Upper lobe of left lung (tissue), 6 donors: Measurements from ENCODE around the gene EVC. TPM values are rescaled to one million over a fixed set of nuclear protein-coding genes. Genes with fewer than 3 reads are reported as not detected.

Experiments
- ATAC-seq, 2 donors: fragments of 200-7000 bp; cut with Tn5 transposase; one replicate each; pipeline ENCODE4 v1.9.1; 2022; ENCODE audit warnings: mild to moderate bottlenecking in 2 of 2, moderate library complexity in 2 of 2; ENCODE audit not compliant: low FRiP score in 2 of 2
- DNase-seq, 2 donors: peaks; one replicate each; pipeline ENCODE4 v3.0.0-alpha.2; 2019 to 2020
- H3K27ac ChIP-seq, 4 donors: fragments of 200-600 bp; sonication (generic); one replicate each; pipeline ENCODE4 v1.5.1; 2016 to 2019
- H3K27me3 ChIP-seq, 4 donors: fragments of 200-600 bp; sonication (generic); one replicate each; pipeline ENCODE4 v1.5.1; 2017 to 2019
- H3K36me3 ChIP-seq, 4 donors: fragments of 200-600 bp; sonication (generic); one replicate each; pipeline ENCODE4 v1.5.1; 2016 to 2019
- H3K4me1 ChIP-seq, 4 donors: fragments of 200-600 bp; sonication (generic); one replicate each; pipeline ENCODE4 v1.5.1; 2018 to 2019
- H3K4me3 ChIP-seq, 4 donors: fragments of 200-600 bp; sonication (generic); one replicate each; pipeline ENCODE4 v1.5.1; 2017 to 2019; ENCODE audit warnings: mild to moderate bottlenecking in 2 of 4, moderate library complexity in 1 of 4
- H3K9me3 ChIP-seq, 4 donors: fragments of 200-600 bp; sonication (generic); one replicate each; pipeline ENCODE4 v1.5.1; 2018 to 2019
- EP300 ChIP-seq, 4 donors: sonication (generic); formaldehyde crosslinking; IDR thresholded peaks; one replicate each; pipeline ENCODE4 v1.5.1; 2017; ENCODE audit warnings: antibody characterized with exemption in 4 of 4, control low read depth in 2 of 4
- POLR2A ChIP-seq, 4 donors: fragments of 450-650 bp; IDR thresholded peaks; one replicate each; pipeline ENCODE4 v1.5.1; 2016 to 2017; ENCODE audit warnings: antibody characterized with exemption in 4 of 4, mild to moderate bottlenecking in 2 of 4
- POLR2AphosphoS5 ChIP-seq, 2 donors: sonication (generic); formaldehyde crosslinking; IDR thresholded peaks; one replicate each; pipeline ENCODE4 v1.5.1; 2017; ENCODE audit warnings: antibody characterized with exemption in 2 of 2
- WGBS, 2 donors: methylation state at CpG; one replicate each; pipeline ENCODE4 v1.1.5; 2017 to 2018; 5-methylcytosine and 5-hydroxymethylcytosine counted together
- total RNA-seq, 6 donors: library from RNA; depleted of rRNA in 4 of 6; stranded (reverse); fragments of >200 nt in 4 of 6; gene quantifications; one replicate each; pipeline versions ENCODE4 v1.1.0 to v1.2.1, GENCODE V29; 2016 to 2021
- TF ChIP-seq, protein P1 (sequence below), 6 experiments: fragments of 450-650 bp in 4 of 6; fragments of 200-600 bp in 2 of 6; sonication (generic) in 2 of 6; IDR thresholded peaks; one replicate each; pipeline ENCODE4 v1.5.1; 2016 to 2019; ENCODE audit warnings: antibody characterized with exemption in 6 of 6
- donor health status: DM: no; HTN: no; CAD: no; lungs with moderate emphysema.
- donor health status: DM: no; HTN: yes; CAD: no; lungs with severe emphysema.

Gene EVC
- total RNA-seq, 6 donors from 2014 or later = 25.6 to 65.1 (median 36.2) TPM

DNA sequence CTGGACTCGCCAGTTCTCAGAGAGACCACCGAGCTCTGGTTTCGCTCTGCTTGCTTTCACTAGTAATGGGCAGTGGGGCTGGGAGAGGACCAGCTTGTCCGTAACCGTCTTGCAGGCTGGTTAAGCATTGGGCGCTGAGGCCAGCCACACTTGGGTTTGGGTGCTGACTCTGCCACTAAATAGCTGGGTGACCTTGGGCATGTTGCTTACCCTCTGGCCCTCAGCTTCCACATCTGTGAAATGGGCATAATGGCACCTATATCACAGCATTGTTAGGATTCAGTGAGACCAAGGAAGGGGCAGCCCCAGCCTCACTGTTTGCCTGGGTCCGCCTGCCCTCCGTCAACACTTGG, 43.5 kb downstream of the EVC start:
- no peak overlapping the region for H3K4me3 ChIP-seq
- H3K27ac ChIP-seq = no peak overlapping the region
- ATAC-seq = no peak
- H3K9me3 ChIP-seq = no peaks in the 10 kb centered on the region
- DNase-seq = no peak
- H3K36me3 ChIP-seq = peaks cover 0 to 63% (median 7%) of the 10 kb centered on the region in 4 donors
- no peaks in the 10 kb centered on the region for H3K27me3 ChIP-seq
- H3K4me1 ChIP-seq = no peaks in the 10 kb centered on the region
- 90 to 94% methylated on average over 7 to 8 of the region's 8 CpGs for WGBS, 2 donors
- TF ChIP-seq EP300 (IDR thresholded peaks at IDR 0.05) = no peak
- TF ChIP-seq POLR2A (IDR thresholded peaks at IDR 0.05) = no peak
- no peak for TF ChIP-seq POLR2AphosphoS5 (IDR thresholded peaks at IDR 0.05)

DNA sequence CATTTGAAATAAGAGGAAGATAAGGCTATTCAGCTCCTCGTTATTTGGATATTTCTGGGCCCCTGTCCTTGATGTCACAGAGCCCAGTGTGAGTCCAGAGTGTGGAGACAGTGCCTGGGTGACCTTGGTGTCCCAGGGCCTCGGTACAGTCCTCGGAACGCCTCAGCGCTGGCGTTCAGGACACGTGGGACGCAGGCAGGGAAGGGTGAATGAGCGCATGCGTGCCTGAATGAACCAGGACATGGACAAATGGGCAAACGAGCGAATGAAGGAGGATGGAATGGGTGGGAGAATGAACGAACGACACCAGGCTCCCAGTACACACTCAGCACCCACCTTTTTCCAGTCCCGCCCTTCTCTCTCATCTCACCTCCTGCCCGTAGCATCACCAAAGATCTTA, 44.2 kb downstream of the EVC start:
- H3K27me3 ChIP-seq = no peaks in the 10 kb centered on the region
- H3K9me3 ChIP-seq = no peaks in the 10 kb centered on the region
- no peak for TF ChIP-seq POLR2AphosphoS5 (IDR thresholded peaks at IDR 0.05)
- no peak for TF ChIP-seq EP300 (IDR thresholded peaks at IDR 0.05)
- TF ChIP-seq POLR2A (IDR thresholded peaks at IDR 0.05) = no peak
- TF ChIP-seq, protein P1, sequence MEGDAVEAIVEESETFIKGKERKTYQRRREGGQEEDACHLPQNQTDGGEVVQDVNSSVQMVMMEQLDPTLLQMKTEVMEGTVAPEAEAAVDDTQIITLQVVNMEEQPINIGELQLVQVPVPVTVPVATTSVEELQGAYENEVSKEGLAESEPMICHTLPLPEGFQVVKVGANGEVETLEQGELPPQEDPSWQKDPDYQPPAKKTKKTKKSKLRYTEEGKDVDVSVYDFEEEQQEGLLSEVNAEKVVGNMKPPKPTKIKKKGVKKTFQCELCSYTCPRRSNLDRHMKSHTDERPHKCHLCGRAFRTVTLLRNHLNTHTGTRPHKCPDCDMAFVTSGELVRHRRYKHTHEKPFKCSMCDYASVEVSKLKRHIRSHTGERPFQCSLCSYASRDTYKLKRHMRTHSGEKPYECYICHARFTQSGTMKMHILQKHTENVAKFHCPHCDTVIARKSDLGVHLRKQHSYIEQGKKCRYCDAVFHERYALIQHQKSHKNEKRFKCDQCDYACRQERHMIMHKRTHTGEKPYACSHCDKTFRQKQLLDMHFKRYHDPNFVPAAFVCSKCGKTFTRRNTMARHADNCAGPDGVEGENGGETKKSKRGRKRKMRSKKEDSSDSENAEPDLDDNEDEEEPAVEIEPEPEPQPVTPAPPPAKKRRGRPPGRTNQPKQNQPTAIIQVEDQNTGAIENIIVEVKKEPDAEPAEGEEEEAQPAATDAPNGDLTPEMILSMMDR (IDR thresholded peaks at IDR 0.05) = no peak
- DNase-seq (no peak), ATAC-seq (no peak)
- WGBS, 2 donors = 90 to 93% methylated on average over 16 of the region's 16 CpGs
- peaks cover 0 to 59% (median 7%) of the 10 kb centered on the region in 4 donors for H3K36me3 ChIP-seq
- no peak overlapping the region for H3K4me3 ChIP-seq
- no peaks in the 10 kb centered on the region for H3K4me1 ChIP-seq
- no peak overlapping the region for H3K27ac ChIP-seq

DNA sequence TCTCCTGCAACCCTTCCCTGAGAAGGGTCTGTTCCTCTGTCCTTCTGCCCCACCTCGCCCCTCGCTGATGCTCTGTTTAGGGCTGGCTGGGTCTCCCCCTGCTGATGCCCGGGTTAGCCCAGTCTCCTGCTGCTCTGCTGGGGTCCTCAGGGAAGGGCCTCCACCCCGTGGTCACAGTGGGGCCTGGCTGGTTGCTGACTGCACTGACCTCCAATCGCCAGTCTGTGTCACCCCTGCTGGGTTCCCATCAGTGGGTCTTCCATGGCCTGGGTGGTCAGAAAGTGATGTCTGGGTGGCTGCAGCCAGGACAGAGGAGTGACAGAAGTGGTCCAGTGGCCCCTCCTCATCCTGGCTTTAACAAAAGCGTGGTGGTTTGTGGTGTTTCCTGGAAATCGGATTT, 44.7 kb downstream of the EVC start:
- DNase-seq (no peak), ATAC-seq (no peak)
- WGBS, 2 donors = 85 to 86% methylated on average over 5 to 6 of the region's 7 CpGs
- Histone ChIP-seq H3K9me3 (no peaks in the 10 kb centered on the region), H3K27ac (no peak overlapping the region), H3K4me1 (no peaks in the 10 kb centered on the region), H3K4me3 (no peak overlapping the region), H3K27me3 (no peaks in the 10 kb centered on the region), H3K36me3 (peaks cover 0 to 54% (median 7%) of the 10 kb centered on the region in 4 donors)
- TF ChIP-seq, protein P1 (IDR thresholded peaks at IDR 0.05) = no peak

DNA sequence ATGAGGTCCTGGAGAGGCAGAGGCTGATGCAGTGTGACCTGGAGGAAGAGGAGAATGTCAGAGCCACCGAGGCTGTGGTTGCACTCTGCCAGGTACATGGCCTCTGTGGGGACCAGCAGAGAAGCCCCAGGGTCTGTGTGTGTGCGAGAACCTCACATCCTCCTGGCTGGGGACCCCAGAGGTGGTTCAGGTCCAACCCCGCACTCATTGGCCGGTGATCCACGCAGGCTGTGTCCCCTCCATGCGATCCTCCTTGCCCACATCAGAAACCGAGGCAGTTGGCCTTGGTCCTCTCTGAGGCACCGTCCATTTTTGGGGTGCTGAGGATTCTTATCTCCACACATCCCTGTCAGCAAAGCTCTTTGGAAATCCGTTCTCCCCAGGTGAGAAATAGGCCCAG, 45.3 kb downstream of the EVC start:
- Histone ChIP-seq H3K27me3 (no peaks in the 10 kb centered on the region), H3K27ac (no peak overlapping the region), H3K36me3 (peaks cover 0 to 53% (median 7%) of the 10 kb centered on the region in 4 donors), H3K4me3 (no peak overlapping the region), H3K9me3 (no peaks in the 10 kb centered on the region), H3K4me1 (no peaks in the 10 kb centered on the region)
- 93% methylated on average over 8 to 9 of the region's 9 CpGs for WGBS, 2 donors
- ATAC-seq (no peak), DNase-seq (no peak)
- no peak for TF ChIP-seq EP300 (IDR thresholded peaks at IDR 0.05)
- TF ChIP-seq, protein P1 (IDR thresholded peaks at IDR 0.05) = no peak
- no peak for TF ChIP-seq POLR2AphosphoS5 (IDR thresholded peaks at IDR 0.05)
- no peak for TF ChIP-seq POLR2A (IDR thresholded peaks at IDR 0.05)

DNA sequence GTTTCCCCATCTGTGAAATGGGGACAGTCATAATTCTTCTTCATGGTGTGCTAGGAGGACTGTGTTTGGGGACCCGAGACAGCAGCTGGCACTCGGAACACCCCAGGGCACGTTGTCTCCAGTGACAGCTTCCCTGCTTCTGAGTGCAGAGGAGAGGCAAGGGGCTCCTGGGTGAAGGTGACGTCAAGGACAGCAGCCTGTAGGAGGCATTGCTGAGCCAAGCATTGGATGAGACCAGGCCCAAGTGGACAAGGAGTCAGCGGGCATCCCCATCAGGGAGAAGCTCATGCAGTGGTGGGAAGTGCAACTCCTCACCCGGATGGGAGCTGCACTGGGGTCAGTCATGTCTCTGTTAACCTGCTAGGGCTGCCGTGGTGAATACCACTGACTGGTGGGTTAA, 46.1 kb downstream of the EVC start:
- H3K27me3 ChIP-seq = no peaks in the 10 kb centered on the region
- H3K9me3 ChIP-seq = no peaks in the 10 kb centered on the region
- no peaks in the 10 kb centered on the region for H3K4me1 ChIP-seq
- H3K4me3 ChIP-seq = no peak overlapping the region
- DNase-seq = no peak
- H3K27ac ChIP-seq = no peak overlapping the region
- WGBS, 2 donors = 95% methylated on average over 6 to 7 of the region's 7 CpGs
- H3K36me3 ChIP-seq = peaks cover 0 to 53% (median 7%) of the 10 kb centered on the region in 4 donors
- ATAC-seq = no peak
- TF ChIP-seq POLR2AphosphoS5 (IDR thresholded peaks at IDR 0.05) (no peak), EP300 (IDR thresholded peaks at IDR 0.05) (no peak), POLR2A (IDR thresholded peaks at IDR 0.05) (no peak)
- TF ChIP-seq, protein P1 (IDR thresholded peaks at IDR 0.05) = no peak
